K562 (cell line): ENCODE results near the gene MPPED2. TPM values are rescaled to one million over a fixed set of nuclear protein-coding genes. Genes with fewer than 3 reads are reported as not detected.

Experiments
- MGA ChIP-seq: fragments of 450-650 bp; IDR thresholded peaks from 2 replicates; pipeline ENCODE4 v1.6.1; 2016; ENCODE audit warnings: mild to moderate bottlenecking, moderate library complexity
- ZEB2 ChIP-seq: fragments of 450-650 bp; IDR thresholded peaks from 2 replicates; pipeline ENCODE4 v1.6.1; 2016
- ZNF143 ChIP-seq: sonication (generic); formaldehyde crosslinking; IDR thresholded peaks from 2 replicates; pipeline ENCODE4 v1.9.0; 2022; ENCODE audit warnings: mild to moderate bottlenecking, missing genetic modification reagents
- ZNF584 ChIP-seq: fragments of 200-800 bp; sonication (Bioruptor generic); IDR thresholded peaks from 2 replicates; pipeline ENCODE4 v1.6.1; 2016; ENCODE audit warnings: low read depth, mild to moderate bottlenecking, missing genetic modification characterization, missing compliant biosample characterization
- polyA plus RNA-seq, 8 experiments: library from polyadenylated mRNA; depleted of rRNA in 4 of 8; stranded (reverse) in 5 of 8; unstranded in 3 of 8; fragments of >200 nt; fragmentation: Nextera tagmentation in 2 of 8; fragmentation: Illumina TruSeq in 1 of 8; extraction: Ambion mirVana in 2 of 8; extraction: Trizol in 1 of 8; gene quantifications; 2 replicates each; pipeline versions ENCODE4 v1.2.1 to v1.2.3, GENCODE V29; 2011 to 2014; ENCODE audit warnings: inconsistent platforms in 1 of 8, missing spikeins in 1 of 8
- total RNA-seq, 7 experiments: library from RNA; depleted of rRNA in 6 of 7; stranded (reverse); fragments of >200 nt in 6 of 7; fragmentation: Illumina TruSeq in 2 of 7; extraction: Trizol in 2 of 7; gene quantifications; 2 replicates each; pipeline versions ENCODE4 v1.2.1 to v1.2.3, GENCODE V29; 2011 to 2021; ENCODE audit warnings: low replicate concordance in 1 of 7

The MPPED2 gene
- total and polyA plus RNA-seq, 9 of the 15 experiments (the other 6 are each of a cell fraction or from before 2014, with no cell fraction given): not detected

GRCh38 chr11:30380846-30381245 is 205.3 kb downstream of the MPPED2 start (continued):
- TF ChIP-seq MGA (no peak), ZNF584 (CRISPR knock-in tag) (no peak), ZEB2 (no peak), ZNF143 (CRISPR knock-in tag) (no peak)
- TF ChIP-seq, all 486 proteins: peak for 0
